ENCODE data around the gene SMIM33.
"Not testable (repeated sequence)": the region's sequence is repeated elsewhere in the genome, so short reads cannot be mapped to it uniquely, and the experiment has no call there.

The SMIM33 gene

DNA sequence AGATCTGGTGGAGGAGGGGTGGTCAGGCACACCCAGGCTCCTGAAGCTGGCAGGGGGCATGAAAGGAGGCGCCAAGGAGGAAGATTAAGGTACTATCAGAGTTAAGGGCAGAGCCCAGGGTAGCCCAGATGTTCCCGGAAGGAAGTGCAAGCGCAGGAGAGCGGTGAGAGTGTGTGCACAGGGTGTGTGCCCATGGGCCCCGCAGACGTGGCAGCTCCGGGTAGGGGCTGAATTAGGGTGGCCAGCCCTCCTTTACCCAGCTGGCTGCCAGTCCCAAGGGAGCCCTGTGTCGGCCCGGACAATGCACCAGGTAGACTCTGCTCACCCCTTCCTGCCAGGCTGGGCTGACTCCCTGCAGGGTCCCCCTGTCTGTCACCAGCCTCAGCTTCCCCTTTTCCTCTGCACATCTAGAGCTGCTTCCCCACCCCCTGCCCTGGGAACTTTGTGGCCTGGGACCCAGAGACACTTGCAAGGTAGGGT, at the start of gene SMIM33:
Gene SMIM33 (plus strand): TSS at position 184 of the 480 bp plus-strand sequence. CDS start 118 bp downstream, at position 302.
- FAIRE-seq: no peak

DNA sequence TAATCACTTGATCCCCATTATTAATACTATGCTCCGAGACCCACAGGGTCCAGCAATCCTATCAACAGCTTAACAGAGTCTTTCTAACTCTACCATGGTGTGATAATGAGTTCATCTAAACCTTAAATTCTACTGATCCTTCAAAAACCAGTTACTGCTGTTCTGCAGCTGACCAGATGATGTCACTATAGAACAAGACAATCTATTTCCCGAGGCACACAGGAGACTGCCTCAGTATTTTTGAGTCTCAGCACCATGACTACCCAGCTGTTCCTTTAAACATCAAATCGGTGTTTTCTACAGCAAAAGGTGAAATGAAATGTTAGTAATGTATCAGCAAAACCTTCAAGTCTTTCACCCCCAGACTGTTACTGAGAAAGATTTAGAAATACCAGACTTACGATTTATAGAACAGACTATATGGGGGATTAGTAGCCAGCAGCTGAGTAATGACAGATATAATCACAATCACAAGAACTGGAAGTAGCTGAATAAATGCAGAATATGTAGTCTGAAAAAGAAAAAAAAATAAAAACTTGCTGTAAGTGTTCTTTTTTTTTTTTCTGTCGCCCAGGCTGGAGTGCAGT, 48.4 kb upstream of the SMIM33 start:
- FAIRE-seq: peak; percentile 90

DNA sequence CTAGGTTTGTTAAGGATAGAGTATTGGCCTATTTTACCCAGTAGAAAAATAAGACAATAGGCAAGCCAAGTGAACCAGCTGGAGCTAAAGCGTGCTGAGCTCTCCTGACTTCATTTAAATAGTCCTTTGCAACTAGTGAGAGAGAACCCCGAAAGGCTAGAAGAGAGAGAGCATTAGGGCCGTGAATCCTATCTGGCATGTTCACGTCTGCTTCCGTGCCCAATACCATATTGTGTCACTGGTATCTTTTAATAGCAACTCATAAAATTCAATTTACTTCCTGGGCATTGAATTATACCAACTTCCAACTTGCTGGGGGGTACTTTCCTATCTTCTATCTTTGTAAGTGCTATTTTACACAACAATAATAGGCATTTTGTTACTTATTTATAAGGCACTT, 45.3 kb upstream of the SMIM33 start:
- FAIRE-seq: no peak

DNA sequence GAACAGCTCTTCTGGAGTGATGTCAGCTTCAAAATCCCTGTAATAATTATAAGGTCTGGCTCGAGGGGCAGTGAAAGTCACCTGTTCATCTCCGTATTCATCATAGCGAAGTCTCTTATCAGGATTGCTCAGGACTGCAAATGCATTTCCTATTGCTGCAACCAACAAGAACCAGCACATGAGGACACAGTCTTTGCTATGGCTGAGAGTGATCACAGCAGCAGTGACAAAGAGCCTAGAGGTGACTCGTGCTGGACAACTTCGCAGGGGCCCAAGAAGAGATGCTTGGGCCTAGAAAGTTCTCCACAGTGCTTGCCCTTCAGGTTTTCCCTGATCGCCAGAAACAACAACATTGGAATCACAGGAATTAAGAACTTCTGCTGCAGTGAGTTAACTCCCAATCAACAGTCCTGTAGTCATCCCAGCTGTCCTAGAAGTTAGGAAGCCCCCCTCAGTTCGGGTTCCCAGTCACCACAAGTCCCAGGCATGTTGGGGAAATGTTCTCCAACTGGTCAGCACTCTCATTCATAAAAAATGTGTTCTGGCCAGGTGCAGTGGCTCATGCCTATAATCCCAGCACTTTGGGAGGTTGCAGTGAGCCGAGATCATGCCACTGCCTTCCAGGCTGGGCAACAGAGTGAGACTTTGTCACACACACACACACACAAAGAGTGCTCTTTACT, 44.5 kb upstream of the SMIM33 start:
- no peak for FAIRE-seq

DNA sequence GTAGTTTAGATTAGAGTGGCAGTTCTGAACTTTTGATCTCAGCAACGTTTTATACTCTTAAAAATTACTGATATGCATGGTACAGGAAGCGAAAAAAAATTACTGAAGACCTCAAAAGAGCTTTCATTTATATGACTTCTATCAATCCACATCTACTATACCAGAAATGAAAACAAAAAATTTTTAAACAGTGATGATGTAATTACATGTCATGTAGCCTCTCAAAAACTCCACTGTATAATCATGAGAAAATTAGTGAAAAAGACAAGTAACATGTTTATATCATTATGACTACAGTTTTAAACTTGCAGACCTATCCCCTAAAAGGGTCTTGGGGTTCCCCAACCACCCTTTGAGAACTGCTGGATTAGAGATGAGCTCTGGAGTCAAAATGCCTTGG, 40.8 kb upstream of the SMIM33 start:
- no peak for FAIRE-seq

DNA sequence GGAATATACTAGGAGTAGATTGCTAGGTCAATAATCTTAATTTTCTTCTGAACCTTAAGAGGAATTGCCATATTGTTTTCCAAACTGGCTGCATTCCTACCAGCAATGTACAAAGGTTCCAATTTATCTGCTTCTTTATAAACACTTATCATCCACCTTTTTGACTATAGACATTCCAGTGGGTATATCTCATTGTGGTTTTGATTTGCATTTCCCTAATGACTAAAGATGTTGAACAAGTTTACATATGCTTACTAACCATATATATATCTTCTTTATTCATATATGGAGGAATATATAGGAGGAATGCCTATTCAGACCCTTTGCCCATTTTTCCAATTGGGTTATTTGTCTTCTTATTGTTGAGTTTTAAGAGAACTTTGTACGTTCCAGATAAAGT, 39.1 kb upstream of the SMIM33 start:
- no peak for FAIRE-seq

DNA sequence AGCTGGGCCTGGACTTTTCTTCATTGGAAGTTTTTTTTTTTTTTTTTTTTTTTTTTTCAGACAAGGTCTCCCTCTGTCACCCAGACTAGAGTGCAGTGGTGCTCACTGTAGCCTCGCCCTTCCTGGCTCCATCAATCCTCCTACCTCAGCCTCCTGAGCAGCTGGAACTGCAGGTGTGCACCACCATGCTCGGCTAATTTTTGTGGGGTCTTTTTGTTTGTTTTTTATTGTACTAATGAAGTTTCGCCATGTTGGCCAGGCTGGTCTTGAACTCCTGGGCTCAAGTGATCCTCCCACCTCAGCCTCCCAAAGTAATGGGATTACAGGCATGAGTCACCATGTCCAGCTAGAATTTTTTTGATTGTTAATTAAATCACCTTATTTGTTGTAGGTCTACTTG, 35.1 kb upstream of the SMIM33 start:
- no peak for FAIRE-seq

DNA sequence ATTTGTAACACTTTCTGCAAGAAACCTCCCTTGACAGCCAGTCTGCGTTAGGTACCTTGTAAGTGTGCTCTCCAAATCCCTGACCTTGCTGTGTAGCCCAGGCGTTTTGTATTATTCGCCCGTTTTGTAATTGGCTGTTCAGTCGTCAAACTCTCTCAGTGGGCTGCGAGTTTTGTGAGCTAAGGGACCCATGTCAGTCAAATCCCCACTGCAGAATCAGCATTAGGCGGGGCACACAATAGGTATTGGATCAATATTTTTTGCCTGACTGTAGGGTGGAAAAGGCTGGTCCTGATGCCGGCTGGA, 32.1 kb upstream of the SMIM33 start:
- FAIRE-seq: no peak

DNA sequence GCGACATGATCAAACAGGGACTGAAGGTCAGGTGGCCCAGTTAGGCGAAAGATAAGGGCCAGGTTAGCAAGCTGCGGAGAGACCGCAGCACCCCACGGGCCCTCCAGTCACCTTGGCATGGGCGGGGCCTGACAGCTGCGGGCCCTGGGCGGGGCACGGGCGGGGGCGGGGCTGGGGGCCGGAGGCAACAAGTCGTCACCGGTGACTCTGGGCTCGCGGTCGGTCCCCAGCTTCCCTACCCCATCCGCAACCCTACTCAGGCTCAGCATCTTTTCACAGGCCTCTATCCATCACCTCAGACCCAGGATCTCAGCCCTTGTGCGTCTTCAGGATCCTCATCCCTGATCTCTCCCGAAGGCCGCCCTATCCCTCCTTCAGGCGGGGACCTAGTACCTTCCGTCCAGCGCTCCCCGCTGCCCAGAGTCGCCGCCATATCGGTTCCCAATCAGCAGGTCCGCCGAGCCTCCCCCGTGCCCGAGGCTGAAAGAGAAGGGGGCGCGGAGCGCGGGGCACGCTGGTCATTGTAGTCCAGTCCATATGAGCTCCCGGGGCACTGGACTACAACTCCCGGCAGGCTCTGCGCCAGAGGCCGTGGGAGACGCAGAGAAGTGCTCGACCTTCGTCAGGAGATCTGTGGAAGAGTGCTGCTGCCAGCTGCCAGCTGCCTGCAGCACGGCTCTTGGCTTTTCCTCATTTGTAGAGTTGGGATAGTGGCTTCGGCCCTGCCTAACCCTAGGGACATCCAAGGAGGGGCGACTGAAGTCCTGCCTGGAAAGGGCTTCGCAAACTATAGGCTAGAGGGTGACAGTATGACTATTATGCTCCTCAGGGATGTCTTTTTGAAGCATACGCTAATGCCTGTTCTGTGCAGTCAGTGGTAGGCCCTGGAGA, 31.5 kb upstream of the SMIM33 start, which contains the start of gene DNAJC18:
Gene DNAJC18 (minus strand): TSS at position 513 of the 891 bp plus-strand sequence. CDS start 80 bp downstream, at position 433.
- no peak for FAIRE-seq

DNA sequence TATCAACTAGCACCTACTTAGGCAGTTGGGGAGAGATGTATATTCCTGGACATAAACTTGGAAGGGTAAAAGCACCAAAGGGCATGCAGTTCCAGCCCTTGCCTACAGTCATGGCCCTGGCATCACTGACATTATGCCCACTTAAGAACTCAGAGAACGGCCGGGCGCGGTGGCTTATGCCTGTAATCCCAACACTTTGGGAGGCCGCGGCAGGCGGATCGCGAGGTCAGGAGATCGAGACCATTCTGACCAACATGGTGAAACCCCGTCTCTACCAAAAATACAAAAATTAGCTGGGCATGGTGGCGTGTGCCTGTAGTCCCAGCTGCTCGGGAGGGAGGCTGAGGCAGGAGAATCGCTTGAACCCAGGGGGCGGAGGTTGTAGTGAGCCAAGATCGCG, 30.4 kb upstream of the SMIM33 start:
- FAIRE-seq: not testable (repeated sequence)

DNA sequence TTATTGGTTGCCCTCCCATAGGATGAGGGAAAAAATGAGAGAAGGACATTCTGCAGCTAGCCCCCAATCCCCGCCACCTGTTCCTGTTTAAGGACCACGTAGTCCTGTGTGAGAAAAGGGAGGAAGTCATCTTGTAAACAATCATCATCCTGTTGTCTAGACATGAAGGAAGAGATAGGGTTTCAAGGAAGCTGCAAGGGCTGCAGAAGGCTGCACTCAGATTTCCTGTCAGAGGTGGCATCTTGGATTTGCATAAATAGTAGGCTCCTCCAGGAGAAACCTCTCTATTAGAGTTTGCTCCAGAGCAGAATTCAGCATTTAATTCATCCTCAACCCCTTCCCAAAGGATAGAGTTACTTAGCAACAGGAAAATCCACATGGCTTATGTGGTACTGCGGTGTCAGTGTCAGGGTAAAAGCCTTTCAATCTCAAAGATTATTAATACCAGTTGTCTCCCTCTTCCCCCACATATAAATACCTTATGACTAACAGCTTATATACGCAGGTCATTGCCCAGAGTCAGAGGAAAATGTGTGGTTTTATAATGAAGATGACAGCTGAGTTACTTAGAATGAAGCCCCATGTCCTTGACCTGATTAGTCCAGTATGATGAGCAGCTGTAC, 26.9 kb upstream of the SMIM33 start:
- FAIRE-seq: no peak

DNA sequence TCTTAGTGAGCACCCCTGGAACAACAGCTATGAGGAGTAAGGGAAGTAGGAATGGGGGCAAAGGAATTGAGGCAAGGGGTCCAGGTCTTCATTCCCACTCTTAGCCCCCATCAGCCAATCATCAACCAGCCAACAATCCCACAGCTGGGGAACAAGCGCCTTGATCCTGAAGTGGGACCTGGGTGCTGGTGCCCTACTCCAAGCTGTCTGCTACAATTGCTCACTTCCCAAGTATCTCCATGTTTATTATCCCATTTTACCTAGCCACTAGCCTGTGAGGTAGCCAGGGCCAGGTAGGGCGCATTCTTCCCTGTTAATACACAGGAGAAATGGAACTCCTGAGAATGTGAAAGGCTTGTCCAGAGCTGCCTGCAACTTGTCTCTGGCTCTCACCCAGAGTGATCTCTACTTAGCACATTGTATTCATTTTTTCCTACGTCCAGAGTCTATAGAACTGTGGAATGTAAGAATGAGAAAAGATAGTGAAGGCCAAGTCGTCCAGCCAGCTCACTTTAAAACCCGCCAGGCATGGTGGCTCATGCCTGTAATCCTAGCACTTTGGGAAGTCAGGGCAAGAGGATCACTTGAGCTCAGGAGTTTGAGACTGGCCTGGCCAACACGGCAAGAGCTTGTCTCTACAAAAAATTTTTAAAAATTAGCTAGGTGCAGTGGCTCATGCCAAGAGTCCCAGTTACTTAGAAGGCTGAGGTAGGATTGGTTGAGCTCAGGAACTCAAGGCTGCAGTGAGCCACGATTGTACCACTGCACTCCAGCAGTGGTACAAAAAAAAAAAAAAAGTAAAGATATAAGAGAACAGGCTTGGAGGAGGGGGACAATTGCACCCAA, 25.3 kb upstream of the SMIM33 start:
- no peak for FAIRE-seq

DNA sequence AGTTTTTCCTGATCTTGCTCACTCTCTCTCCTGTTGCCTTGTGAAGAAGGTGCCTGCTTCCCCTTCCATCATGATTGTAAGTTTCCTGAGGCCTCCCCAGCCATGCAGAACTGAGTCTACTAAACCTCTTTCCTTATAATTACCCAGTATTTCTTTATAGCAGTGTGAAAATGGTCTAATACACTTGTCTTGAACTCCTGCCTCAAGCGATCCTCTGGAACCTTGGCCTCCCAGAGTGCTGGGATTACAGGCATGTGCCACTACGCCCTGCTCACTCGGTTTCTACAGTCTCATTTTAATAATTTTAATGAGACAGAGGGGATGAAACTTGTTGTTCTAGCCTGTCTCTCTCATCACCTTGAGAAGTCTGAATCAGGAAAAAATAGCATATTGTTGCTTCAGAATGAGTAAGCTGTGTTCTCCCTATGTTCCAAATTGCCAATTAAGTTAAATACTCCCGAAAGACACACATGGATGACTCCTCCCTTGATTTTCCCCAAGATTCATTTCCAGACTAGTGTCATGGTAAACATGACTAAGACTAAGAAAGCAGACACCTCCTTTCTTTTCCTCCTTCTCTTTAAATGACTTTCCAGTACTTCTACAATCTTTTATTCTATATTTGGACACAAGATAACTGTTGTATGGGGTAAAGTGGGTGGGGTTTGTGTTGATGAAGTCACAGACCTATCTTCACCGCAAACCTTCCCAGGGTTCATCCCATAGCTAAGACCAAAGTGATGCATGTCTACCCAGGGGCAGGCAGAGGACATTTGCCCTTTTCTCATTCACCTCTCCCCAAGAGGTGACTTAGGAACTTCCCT, 23.6 kb upstream of the SMIM33 start:
- no peak for FAIRE-seq

DNA sequence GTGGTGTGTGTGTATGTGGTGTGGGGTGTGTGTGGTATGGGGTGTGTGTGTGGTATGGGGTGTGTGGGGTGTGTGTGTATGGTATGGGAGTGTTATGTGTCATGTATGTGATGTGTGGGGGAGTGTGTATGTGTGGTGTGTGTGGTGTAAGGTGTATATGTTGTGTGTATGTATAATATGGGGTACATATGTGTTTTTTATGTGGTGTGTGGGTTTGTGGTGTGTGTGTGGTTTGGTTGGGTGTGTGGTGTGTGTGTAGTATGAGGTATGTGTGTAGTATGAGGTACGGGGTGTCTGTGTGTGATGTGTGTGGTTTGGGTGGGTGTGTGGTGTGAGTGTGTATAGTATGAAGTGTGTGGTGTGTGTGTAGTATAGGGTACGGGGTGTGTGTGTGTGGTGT, 19.6 kb upstream of the SMIM33 start:
- FAIRE-seq: no peak

DNA sequence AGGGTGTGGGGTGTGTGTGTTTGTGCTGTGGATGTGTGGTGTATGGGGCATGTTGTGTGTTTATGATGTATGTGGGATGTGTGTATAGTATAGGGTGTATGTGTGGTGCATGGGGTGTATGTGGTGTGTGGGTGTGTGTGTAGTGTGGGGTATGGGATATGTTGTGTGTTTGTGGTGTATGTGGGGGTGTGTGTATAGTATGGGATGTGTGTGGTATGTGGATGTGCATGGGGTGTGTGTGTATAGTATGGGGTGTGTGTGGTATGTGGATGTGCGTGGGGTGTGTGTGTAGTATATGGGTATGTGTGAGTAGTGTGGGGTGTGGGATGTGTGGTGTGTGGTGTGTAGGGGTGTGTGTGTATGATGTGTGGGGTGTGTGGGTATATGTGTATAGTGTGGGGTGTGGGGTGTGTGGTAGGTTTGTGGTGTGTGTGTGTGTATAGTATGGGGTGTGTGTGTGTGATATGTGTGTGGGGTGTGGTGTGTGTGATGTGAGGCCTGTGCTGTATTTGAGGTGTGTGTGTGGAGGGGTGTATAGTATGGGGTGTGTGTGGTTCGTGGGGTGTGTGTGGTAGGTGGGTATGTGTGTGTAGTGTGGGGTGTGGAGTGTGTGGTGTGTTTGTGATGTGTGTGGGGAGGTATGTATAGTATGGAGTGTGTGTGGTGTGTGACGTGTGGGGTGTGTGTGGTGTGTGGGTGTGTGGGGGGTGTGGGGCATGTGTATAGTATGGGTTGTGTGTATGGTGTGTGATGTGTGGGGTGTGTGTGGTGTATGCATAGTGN, 18.7 kb upstream of the SMIM33 start:
- no peak for FAIRE-seq

DNA sequence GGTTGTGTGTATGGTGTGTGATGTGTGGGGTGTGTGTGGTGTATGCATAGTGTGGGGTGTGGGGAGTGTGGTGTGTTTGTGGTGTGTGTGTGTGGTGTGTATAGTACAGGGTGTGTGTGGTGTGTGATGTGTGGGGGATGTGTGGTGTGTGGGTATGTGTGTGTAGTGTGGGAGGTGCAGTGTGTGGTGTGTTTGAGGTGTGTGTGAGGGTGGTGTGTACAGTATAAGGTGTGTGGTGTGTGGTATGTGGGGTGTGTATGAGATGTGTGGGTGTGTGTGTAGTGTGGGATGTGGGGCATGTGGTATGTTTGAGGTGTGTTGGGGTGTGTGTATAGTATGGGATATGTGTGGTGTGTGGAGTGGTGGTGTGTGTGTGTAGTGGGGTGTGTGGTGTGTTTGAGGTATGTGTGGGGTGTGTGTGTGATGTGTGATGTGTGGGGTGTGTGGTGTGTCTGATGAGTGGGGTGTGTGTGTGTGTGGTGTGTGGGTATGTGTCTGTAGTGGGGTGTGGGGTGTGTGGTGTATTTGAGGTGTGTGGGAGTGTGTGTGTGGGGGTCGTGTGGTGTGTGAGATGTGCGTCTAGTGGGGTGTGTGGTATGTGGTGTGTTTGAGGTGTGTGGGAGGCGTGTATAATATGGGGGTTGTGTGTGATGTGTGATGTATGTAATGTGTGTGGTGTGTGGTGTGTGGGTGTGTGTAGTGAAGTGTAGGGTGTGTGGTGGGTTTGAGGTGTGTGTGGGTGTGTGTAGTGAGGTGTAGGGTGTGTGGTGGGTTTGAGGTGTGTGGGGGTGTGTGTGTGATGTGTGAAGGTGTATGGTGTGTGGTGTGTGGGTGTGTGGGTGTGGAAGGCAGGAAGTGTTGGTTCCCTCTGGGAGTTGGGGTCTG, 16.9 kb upstream of the SMIM33 start:
- FAIRE-seq: no peak

DNA sequence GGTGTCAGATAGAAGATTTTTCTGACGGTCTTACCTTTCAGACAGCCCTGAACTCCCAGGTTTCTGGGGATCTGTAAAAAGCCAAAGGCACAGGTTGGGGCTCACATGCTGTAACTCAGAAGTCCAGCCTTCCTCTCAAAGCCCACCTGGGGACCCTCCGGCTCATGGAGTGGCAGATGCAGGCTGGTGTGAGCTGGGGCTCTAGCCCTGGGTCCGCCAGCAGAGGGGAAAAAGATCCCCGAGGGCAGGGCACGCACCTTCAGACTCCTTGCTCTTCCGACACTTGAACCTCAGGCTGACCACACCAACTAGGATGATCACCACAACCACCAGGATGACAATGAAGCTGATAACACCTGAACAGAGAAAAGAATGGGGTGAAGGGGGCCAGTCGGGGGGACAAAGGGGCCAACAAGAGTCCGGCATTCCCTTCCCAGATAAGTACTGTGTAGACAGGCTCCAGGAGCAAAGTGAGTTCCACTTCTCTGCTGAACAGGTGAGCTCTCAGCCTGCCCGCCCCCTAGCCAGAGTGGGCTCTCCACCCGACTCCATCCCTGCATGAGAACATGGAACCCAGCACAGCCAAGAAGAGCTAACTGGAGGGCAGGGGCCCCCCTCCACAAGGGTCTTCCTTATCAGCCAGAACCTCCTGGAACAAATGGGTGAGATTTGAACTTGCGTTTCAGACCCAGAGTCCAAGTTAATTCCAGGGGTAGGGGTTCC, 16.1 kb upstream of the SMIM33 start:
- FAIRE-seq: no peak

DNA sequence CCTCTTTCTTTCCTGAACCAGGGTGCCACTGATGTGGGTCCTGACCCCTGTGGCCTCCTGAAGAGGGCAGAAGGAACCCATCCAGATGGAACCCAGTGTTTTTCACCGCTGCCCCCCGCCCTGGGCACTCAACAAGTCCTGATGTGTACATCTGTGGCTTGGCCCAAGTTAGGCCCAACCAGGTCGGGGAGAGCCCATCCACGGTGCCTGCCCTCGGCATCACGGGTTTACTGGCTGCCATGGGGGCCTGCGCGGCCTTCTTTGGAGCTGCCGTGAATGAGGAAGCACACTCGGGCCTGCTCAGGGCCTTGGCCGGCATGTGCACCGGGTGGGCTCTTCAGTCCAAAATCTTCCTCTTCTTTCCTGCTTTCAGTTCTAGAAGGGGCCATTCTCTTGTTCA, 14.0 kb upstream of the SMIM33 start:
- FAIRE-seq: no peak

DNA sequence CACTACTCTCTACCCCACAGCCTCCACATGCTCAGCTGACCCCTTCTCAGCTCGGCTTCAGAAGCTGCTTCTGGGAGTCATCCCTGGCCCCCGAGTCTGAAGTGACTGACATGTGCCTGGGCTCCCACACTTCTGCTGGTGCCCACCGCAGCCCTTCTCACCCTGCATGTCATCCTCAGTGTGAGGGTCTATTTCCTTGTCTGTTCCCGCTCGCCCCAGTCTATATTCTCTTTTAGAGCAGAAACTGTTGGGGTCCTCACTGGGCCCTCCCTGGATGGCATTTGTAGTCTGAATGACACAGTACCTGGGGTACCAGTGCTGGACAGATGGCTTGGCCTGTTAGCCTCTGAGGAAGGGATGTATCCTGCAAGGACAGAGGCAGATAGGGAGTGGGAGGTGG, 13.6 kb upstream of the SMIM33 start:
- no peak for FAIRE-seq
